ENCODE results near the gene GPER1. TPM values are rescaled to one million over a fixed set of nuclear protein-coding genes. Genes with fewer than 3 reads are reported as not detected.
"Not testable (repeated sequence)": the region's sequence is repeated elsewhere in the genome, so short reads cannot be mapped to it uniquely, and the experiment has no call there.

GPER1 gene
- total RNA-seq = 1 to 10 TPM; 5.9 to 7.7 TPM
- polyA plus RNA-seq = 1 to 10 TPM; 3.7 to 6.7 TPM
- long read RNA-seq, donor 1, partial matches to known transcripts = 0 of 1 reads
- long read RNA-seq, donor 1, other reads (novel, unspliced or antisense) = 0 of 1 reads
- long read RNA-seq, donor 2, partial matches to known transcripts = 0 of 1 reads
- long read RNA-seq, donor 2, other reads (novel, unspliced or antisense) = 0 of 1 reads
- long read RNA-seq, donor 3, partial matches to known transcripts = 6 of 8 reads
- long read RNA-seq, donor 3, other reads (novel, unspliced or antisense) = 0 of 8 reads
- long read RNA-seq, donor 4, partial matches to known transcripts = 0 of 2 reads
- long read RNA-seq, donor 4, other reads (novel, unspliced or antisense) = 0 of 2 reads
- long read RNA-seq, donor 5, partial matches to known transcripts = 0 of 2 reads
- long read RNA-seq, donor 5, other reads (novel, unspliced or antisense) = 0 of 2 reads

GRCh38 chr7:1087952-1088920 lies at the start of gene GPER1:
GPER1 (plus strand) TSS chr7:1088113; CDS start chr7:1091729, 3,616 bp downstream.
- Histone ChIP-seq H3K9ac (ENCODE audit: insufficient read depth in 1 of 2, low read length in 2 of 2) (no peak within 1 kb of the TSS), H3K4me1 (ENCODE audit: control insufficient read depth in 5 of 5, insufficient read depth in 5 of 5, low read length in 5 of 5) (peaks cover 3 to 30% (median 11%) of the 10 kb centered on the region in 5 donors), H3K36me3 (ENCODE audit: control insufficient read depth in 4 of 4, insufficient read depth in 4 of 4, low read length in 4 of 4) (peaks cover 0 to 13% (median 0%) of the 10 kb centered on the region in 4 donors), H3K4me3 (peak within 1 kb of the TSS; percentile 12), H3K9me3 (ENCODE audit: control insufficient read depth in 4 of 4, insufficient read depth in 3 of 4, low read length in 3 of 4) (peaks cover 0 to 1% (median 0%) of the 10 kb centered on the region in 4 donors), H3K27ac (ENCODE audit: low read depth in 1 of 2, low read length in 1 of 2) (peak within 1 kb of the TSS in 1 of 2 donors; percentile 32), H3K27me3 (ENCODE audit: control insufficient read depth in 3 of 3, insufficient read depth in 3 of 3, low read length in 2 of 3) (no peaks in the 10 kb centered on the region)
- WGBS, 2 donors = 44 to 67% methylated on average over 27 to 28 of the region's 28 CpGs
- no peak for ATAC-seq (ENCODE audit: insufficient read depth, low FRiP score)
- DNase-seq = peak; percentile 85 to 88 (median 87)
- TF ChIP-seq CTCF (IDR thresholded peaks at IDR 0.05; ENCODE audit: control extremely low read depth, extremely low read depth) = no peak

- not testable (repeated sequence) for H3K27ac ChIP-seq (ENCODE audit: low read depth in 1 of 2, low read length in 1 of 2); DNase-seq; ATAC-seq (ENCODE audit: insufficient read depth, low FRiP score); H3K27me3 ChIP-seq (ENCODE audit: control insufficient read depth in 3 of 3, insufficient read depth in 3 of 3, low read length in 2 of 3); H3K36me3 ChIP-seq (ENCODE audit: control insufficient read depth in 4 of 4, insufficient read depth in 4 of 4, low read length in 4 of 4); H3K9ac ChIP-seq (ENCODE audit: insufficient read depth in 1 of 2, low read length in 2 of 2); H3K9me3 ChIP-seq (ENCODE audit: control insufficient read depth in 4 of 4, insufficient read depth in 3 of 4, low read length in 3 of 4); H3K4me3 ChIP-seq
- WGBS, 2 donors = 86 to 98% methylated on average over 1 of the region's 1 CpG
- H3K4me1 ChIP-seq (ENCODE audit: control insufficient read depth in 5 of 5, insufficient read depth in 5 of 5, low read length in 5 of 5) = peaks cover 0 to 41% (median 18%) of the 10 kb centered on the region in 5 donors
Observed at GRCh38 chr7:1040233-1040632, 47.7 kb upstream of the GPER1 start.

- Histone ChIP-seq H3K36me3 (ENCODE audit: control insufficient read depth in 4 of 4, insufficient read depth in 4 of 4, low read length in 4 of 4) (no peaks in the 10 kb centered on the region), H3K27ac (ENCODE audit: low read depth in 1 of 2, low read length in 1 of 2) (no peak overlapping the region), H3K9me3 (ENCODE audit: control insufficient read depth in 4 of 4, insufficient read depth in 3 of 4, low read length in 3 of 4) (no peaks in the 10 kb centered on the region), H3K4me1 (ENCODE audit: control insufficient read depth in 5 of 5, insufficient read depth in 5 of 5, low read length in 5 of 5) (peaks cover 0 to 44% (median 20%) of the 10 kb centered on the region in 5 donors), H3K27me3 (ENCODE audit: control insufficient read depth in 3 of 3, insufficient read depth in 3 of 3, low read length in 2 of 3) (no peaks in the 10 kb centered on the region), H3K9ac (ENCODE audit: insufficient read depth in 1 of 2, low read length in 2 of 2) (no peak overlapping the region), H3K4me3 (no peak overlapping the region)
- DNase-seq = peak; percentile 85 to 93 (median 93)
- WGBS, 2 donors = 48 to 78% methylated on average over 16 of the region's 16 CpGs
- ATAC-seq (ENCODE audit: insufficient read depth, low FRiP score) = no peak
- no peak for TF ChIP-seq CTCF (IDR thresholded peaks at IDR 0.05; ENCODE audit: control extremely low read depth, extremely low read depth)
Observed at GRCh38 chr7:1040790-1041189, 47.1 kb upstream of the GPER1 start.

All from lung (tissue), 16 donors.